ENCODE data around the gene KRT74. TPM values are rescaled to one million over a fixed set of nuclear protein-coding genes. Genes with fewer than 3 reads are reported as not detected.

Gene KRT74
- total and polyA plus RNA-seq, 10 of the 15 experiments (the other 5 are each of a cell fraction or from before 2014, with no cell fraction given), result not detected

GRCh38 chr12:52528641-52529143 lies 45.0 kb downstream of the KRT74 start:
- no peaks in the 10 kb centered on the region for H3K4me1 ChIP-seq (ENCODE audit: control insufficient read depth, insufficient read depth, low read length)
- 11% methylated on average over 8 of the region's 8 CpGs for WGBS (ENCODE audit: insufficient coverage, insufficient replicate concordance, low lambda C conversion rate, missing lambda C conversion rate)
- H3K4me3 ChIP-seq, result no peak overlapping the region
- no peak overlapping the region for H3K4me2 ChIP-seq (ENCODE audit: control insufficient read depth, insufficient read depth)
- H4K20me1 ChIP-seq (ENCODE audit: control insufficient read depth, insufficient read depth), result no peaks in the 10 kb centered on the region
- no peak for DNase-seq (ENCODE audit: low read depth, low spot score)
- SMC1A ChIA-PET (ENCODE audit: uncharacterized antibody, unreplicated experiment), result no interaction called here
- H3K9me3 ChIP-seq (replicated peaks; ENCODE audit: control insufficient read depth, insufficient read depth, low read length), result no peaks in the 10 kb centered on the region
- TF ChIP-seq MTA3 (IDR thresholded peaks at IDR 0.05; ENCODE audit: borderline replicate concordance, low read length), result no peak
- BruUV-seq (replicated peaks), result no TSS peak
- no peak overlapping the region for H3K9ac ChIP-seq (ENCODE audit: control insufficient read depth, insufficient read depth, low read length)
- intact Hi-C loops (cut with micrococcal nuclease; ENCODE audit: unreplicated experiment), result no loop called here
- no peak overlapping the region for H3K27ac ChIP-seq (ENCODE audit: control insufficient read depth, insufficient read depth)
- H3K27me3 ChIP-seq (replicated peaks in 1 of 2; ENCODE audit: control insufficient read depth in 2 of 2, insufficient read depth in 2 of 2, low read length in 1 of 2), result peaks cover 0 to 6% of the 10 kb centered on the region in 2 experiments; a peak in 2 of 4 replicates
- ATAC-seq, result no peak
- no peak for FAIRE-seq
- RAD21 ChIA-PET (ENCODE audit: unreplicated experiment), result no interaction called here
- no peak overlapping the region for H2AFZ ChIP-seq (ENCODE audit: control insufficient read depth, low read depth, low read length)
- CTCF ChIA-PET, result no interaction called here
- in situ Hi-C loops (cut with MboI), result no loop called here
- H3K79me2 ChIP-seq (ENCODE audit: control insufficient read depth, insufficient read depth, low read length), result no peaks in the 10 kb centered on the region
- no peaks in the 10 kb centered on the region for H3K36me3 ChIP-seq (ENCODE audit: control insufficient read depth in 2 of 2, insufficient read depth in 2 of 2, low read length in 1 of 2)
- POLR2A ChIA-PET, result no interaction called here

- in situ Hi-C loops (cut with MboI), result no loop called here
- ChIA-PET CTCF (no interaction called here), RAD21 (ENCODE audit: unreplicated experiment) (no interaction called here), SMC1A (ENCODE audit: uncharacterized antibody, unreplicated experiment) (no interaction called here), POLR2A (no interaction called here)
- DNase-seq (ENCODE audit: low read depth, low spot score), result no peak
- no peak overlapping the region for H3K4me2 ChIP-seq (ENCODE audit: control insufficient read depth, insufficient read depth)
- H3K9ac ChIP-seq (ENCODE audit: control insufficient read depth, insufficient read depth, low read length), result no peak overlapping the region
- no peak overlapping the region for H3K27ac ChIP-seq (ENCODE audit: control insufficient read depth, insufficient read depth)
- no peaks in the 10 kb centered on the region for H3K36me3 ChIP-seq (ENCODE audit: control insufficient read depth in 2 of 2, insufficient read depth in 2 of 2, low read length in 1 of 2)
- H3K79me2 ChIP-seq (ENCODE audit: control insufficient read depth, insufficient read depth, low read length), result no peaks in the 10 kb centered on the region
- H3K4me1 ChIP-seq (ENCODE audit: control insufficient read depth, insufficient read depth, low read length), result no peaks in the 10 kb centered on the region
- H3K4me3 ChIP-seq, result no peak overlapping the region
- no peaks in the 10 kb centered on the region for H4K20me1 ChIP-seq (ENCODE audit: control insufficient read depth, insufficient read depth)
- no peak for FAIRE-seq
- ATAC-seq, result no peak
- peaks cover 0 to 8% of the 10 kb centered on the region in 2 experiments; a peak in 3 of 4 replicates for H3K27me3 ChIP-seq (replicated peaks in 1 of 2; ENCODE audit: control insufficient read depth in 2 of 2, insufficient read depth in 2 of 2, low read length in 1 of 2)
- WGBS (ENCODE audit: insufficient coverage, insufficient replicate concordance, low lambda C conversion rate, missing lambda C conversion rate), result 10% methylated on average over 4 of the region's 4 CpGs
- no peak overlapping the region for H2AFZ ChIP-seq (ENCODE audit: control insufficient read depth, low read depth, low read length)
- no peaks in the 10 kb centered on the region for H3K9me3 ChIP-seq (replicated peaks; ENCODE audit: control insufficient read depth, insufficient read depth, low read length)
- intact Hi-C loops (cut with micrococcal nuclease; ENCODE audit: unreplicated experiment), result no loop called here
- no TSS peak for BruUV-seq (replicated peaks)
- no peak for TF ChIP-seq YY1 (IDR thresholded peaks at IDR 0.05; ENCODE audit: low read depth, low read length)
- TF ChIP-seq ZZZ3 (IDR thresholded peaks at IDR 0.05; ENCODE audit: control insufficient read depth, insufficient read length, low read depth), result no peak
- TF ChIP-seq MTA2 (IDR thresholded peaks at IDR 0.05; ENCODE audit: low read depth), result no peak
- no peak for TF ChIP-seq BMI1 (IDR thresholded peaks at IDR 0.05; ENCODE audit: borderline replicate concordance)
- TF ChIP-seq KLF5 (IDR thresholded peaks at IDR 0.05; ENCODE audit: partially characterized antibody), result no peak
- TF ChIP-seq NFIC (IDR thresholded peaks at IDR 0.05; ENCODE audit: low read depth, low read length), result no peak
- TF ChIP-seq CBX3 (IDR thresholded peaks at IDR 0.05; ENCODE audit: borderline replicate concordance, low read depth), result no peak
- TF ChIP-seq SMAD1 (IDR thresholded peaks at IDR 0.05; ENCODE audit: low read depth, partially characterized antibody), result no peak
- TF ChIP-seq STAT3 (IDR thresholded peaks at IDR 0.05; ENCODE audit: low read depth, low read length), result no peak
- no peak for TF ChIP-seq SUPT20H (IDR thresholded peaks at IDR 0.05; ENCODE audit: borderline replicate concordance, control insufficient read depth, low read depth, low read length)
- no peak for TF ChIP-seq SIX5 (IDR thresholded peaks at IDR 0.05; ENCODE audit: low read depth, low read length, severe bottlenecking)
- no peak for TF ChIP-seq BCL3 (IDR thresholded peaks at IDR 0.05; ENCODE audit: borderline replicate concordance, insufficient read depth, low read depth, low read length, poor library complexity, severe bottlenecking)
- TF ChIP-seq JUND (IDR thresholded peaks at IDR 0.05; ENCODE audit: low read depth, low read length), result no peak
- no peak for TF ChIP-seq EED (IDR thresholded peaks at IDR 0.05; ENCODE audit: low read depth)
These were observed 46.4 kb downstream of the KRT74 start for GRCh38 chr12:52527121-52527800.
